HG03432 (cell line): ENCODE measurements around the gene OR4C12.
"Not testable (repeated sequence)": the region's sequence is repeated elsewhere in the genome, so short reads cannot be mapped to it uniquely, and the experiment has no call there.

Experiments
- ATAC-seq: cut with Tn5 transposase; IDR thresholded peaks from one replicate; pipeline ENCODE4 v1.9.1; 2021; ENCODE audit warnings: mild to moderate bottlenecking, moderate library complexity; ENCODE audit not compliant: unreplicated experiment

Gene OR4C12

GRCh38 chr11:49982435-49982834 lies at the start of gene OR4C12:
Gene OR4C12 (minus strand): TSS chr11:49982535. CDS start chr11:49982501, 34 bp downstream.
- not testable (repeated sequence) for ATAC-seq

GRCh38 chr11:50030193-50030592 lies 47.9 kb upstream of the OR4C12 start:
- ATAC-seq = no peak

GRCh38 chr11:49995565-49995964 lies 13.2 kb upstream of the OR4C12 start:
- ATAC-seq = no peak

- ATAC-seq = not testable (repeated sequence)
Measured at GRCh38 chr11:49973439-49973838, 8.9 kb downstream of the OR4C12 start.

- no peak for ATAC-seq
Measured at GRCh38 chr11:49952091-49952490, 30.2 kb downstream of the OR4C12 start, which contains the start of gene OR4C13. Gene OR4C13 (plus strand): TSS chr11:49952391. CDS start chr11:49952423, 32 bp downstream.

- not testable (repeated sequence) for ATAC-seq
Measured at GRCh38 chr11:49948701-49949100, 33.6 kb downstream of the OR4C12 start.
